Erythroblast (primary cell): ENCODE results near the gene VARS1.

Experiments used
- DNase-seq, 2 experiments: peaks; one replicate each; lab custom pipeline; 2025; lab: John Stamatoyannopoulos, UW
- GATA1 ChIP-seq: IDR thresholded peaks from 2 replicates; pipeline ENCODE4 v1.6.1; 2011; ENCODE audit warnings: low read depth, mild to moderate bottlenecking, control low read depth, low read length, moderate library complexity
- POLR2A ChIP-seq: IDR thresholded peaks from 2 replicates; pipeline ENCODE4 v1.6.1; 2011; ENCODE audit warnings: mild to moderate bottlenecking, low read length

The VARS1 gene

DNA sequence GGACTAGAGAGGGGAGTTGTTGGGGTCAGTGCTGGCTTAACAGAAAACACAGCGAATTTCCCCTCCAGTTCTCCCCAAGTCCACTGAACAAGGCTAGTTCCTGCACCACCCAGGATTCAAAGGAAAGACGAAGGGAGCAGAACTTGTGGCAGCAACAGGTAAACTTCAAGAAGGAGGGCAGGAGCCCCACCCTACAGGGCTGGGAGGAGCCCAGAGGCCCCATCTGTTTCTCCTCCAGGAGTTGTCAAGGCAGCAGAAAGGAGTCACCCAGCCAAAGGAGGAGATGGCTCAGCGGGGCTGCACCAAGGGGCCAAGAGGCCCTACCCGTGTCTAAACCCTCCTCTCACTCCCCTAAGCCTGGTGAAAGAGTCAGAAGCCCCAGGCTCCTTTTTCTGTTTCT, 31.4 kb downstream of the VARS1 start:
- no peak for TF ChIP-seq GATA1
- no peak for TF ChIP-seq POLR2A
- DNase-seq: no peak

DNA sequence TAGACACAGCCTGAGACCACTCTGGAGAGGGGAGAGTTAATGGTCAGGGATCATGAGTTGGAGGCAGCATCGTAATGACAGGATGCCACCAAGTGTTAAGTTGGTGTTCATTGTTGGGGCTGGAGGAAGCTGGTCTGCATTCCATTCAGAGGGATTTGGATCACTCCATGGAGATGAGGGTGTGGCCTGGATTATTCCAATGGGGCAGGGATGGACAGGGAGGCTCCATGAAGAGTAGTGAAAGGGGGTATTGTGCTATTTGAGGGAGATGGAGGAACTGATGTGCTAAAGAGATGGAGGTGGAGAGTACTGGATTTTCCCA, 32.0 kb downstream of the VARS1 start:
- no peak for TF ChIP-seq GATA1
- TF ChIP-seq POLR2A: no peak
- no peak for DNase-seq

DNA sequence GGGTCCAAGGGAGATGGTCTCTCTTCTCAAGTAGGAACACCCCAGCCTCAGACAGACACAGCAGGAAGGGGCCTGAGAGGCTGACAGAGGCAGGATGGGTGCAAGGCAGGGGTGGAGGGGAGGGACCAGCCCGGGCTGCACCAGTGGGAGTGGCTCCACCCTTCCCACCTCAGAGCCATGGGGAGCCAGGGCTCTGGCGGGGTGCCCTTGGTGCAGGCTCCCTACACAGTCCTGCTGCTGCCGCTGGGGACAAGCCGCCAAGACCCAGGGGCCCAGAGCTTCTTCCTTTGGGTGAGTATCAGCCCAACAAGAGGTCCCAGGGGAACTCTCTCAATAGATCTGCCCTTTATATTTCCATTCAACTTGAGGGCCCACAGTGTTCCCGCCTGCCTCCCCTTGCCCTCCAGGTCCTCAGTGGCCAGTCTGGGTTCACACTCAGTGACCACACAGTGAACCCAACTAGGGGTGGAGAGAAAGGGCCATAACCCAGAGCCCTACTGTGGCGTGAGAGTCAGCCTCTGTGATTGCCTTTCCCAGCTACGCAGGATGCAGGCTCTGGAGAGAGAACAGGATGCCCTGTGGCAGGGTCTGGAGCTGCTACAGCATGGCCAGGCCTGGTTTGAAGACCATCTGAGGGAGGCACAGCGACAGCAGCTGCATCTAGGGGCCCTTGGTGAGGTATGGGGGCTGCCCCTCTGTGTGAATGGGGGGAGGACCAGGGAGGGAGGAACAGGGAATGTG, 32.5 kb downstream of the VARS1 start:
- TF ChIP-seq POLR2A: no peak
- no peak for TF ChIP-seq GATA1
- no peak for DNase-seq

DNA sequence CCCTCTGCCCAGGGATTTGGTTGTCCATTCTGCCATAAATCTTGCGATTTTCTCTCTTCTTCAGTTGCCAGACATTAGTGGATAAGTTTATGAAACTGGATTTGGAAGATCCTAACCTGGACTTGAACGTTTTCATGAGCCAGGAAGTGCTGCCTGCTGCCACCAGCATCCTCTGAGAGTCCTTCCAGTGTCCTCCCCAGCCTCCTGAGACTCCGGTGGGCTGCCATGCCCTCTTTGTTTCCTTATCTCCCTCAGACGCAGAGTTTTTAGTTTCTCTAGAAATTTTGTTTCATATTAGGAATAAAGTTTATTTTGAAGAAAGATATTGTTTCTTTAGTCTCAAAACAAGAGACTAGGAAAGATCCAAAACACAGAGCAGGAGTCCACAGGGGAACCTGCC, 33.2 kb downstream of the VARS1 start, which contains the start of gene SAPCD1:
SAPCD1 (plus strand) TSS at position 301 of the 400 bp plus-strand sequence. CDS start 399 bp downstream, outside the sequence.
- no peak for DNase-seq
- TF ChIP-seq GATA1: no peak
- no peak for TF ChIP-seq POLR2A

DNA sequence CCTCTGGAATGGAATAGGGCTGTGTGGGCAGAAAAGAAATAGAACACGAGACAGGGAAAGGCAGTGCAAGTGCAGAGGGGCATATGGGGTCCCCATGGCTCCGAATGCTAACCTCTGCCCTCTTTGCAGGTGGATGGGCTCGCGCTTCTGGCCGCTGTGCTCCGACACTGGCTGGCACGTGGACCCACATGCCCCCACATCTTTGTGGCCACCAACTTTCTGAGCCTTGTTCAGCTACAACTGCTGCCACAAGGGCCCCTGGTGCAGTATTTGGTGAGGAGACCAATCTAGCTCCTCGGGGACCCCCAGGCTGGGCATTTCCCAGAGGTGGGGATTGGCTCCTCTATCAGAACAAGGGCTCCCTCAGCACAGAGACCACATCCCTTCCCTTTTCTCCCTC, 34.2 kb downstream of the VARS1 start:
- TF ChIP-seq POLR2A (no peak), GATA1 (no peak)
- DNase-seq: no peak

DNA sequence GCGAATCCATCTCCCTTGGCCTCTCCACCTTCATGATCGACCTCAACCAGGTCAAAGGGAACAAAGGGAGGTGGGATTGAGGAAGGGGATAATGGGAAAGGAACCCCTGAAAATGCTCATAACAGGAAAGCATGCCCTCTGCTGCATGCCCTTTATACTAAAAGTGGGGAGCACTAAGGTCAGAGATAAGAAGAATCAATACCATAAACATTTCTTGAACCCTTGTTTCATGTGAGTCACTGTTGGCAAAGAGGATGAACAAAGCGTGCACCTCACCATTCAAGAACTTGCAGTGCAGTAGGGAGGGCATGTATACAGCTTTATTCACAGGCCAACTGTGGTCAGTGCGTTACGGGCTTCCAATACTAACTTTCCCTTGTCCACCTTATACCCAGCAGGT, 34.8 kb downstream of the VARS1 start:
- TF ChIP-seq GATA1 (no peak), POLR2A (no peak)
- no peak for DNase-seq

DNA sequence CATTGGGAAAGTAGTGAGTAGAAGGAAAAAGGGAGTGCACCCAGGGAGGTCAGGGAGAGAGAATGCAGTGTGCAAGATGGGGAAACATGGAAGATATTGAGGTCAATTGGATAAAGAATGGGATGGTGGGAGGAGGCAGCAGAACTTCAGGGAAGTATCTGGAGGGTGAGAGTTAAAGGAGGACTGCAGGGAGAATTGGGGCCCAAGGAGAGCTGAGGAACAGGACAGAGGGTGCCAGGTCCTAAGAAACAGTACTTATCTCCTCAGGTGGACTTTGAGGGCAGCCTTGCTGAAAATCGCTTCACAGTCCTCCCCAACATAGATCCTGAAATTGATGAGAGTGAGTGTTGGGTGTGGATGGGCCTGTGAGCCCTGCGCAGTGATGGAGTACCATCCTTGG, 37.3 kb downstream of the VARS1 start:
- no peak for DNase-seq
- TF ChIP-seq POLR2A: no peak
- TF ChIP-seq GATA1: no peak

DNA sequence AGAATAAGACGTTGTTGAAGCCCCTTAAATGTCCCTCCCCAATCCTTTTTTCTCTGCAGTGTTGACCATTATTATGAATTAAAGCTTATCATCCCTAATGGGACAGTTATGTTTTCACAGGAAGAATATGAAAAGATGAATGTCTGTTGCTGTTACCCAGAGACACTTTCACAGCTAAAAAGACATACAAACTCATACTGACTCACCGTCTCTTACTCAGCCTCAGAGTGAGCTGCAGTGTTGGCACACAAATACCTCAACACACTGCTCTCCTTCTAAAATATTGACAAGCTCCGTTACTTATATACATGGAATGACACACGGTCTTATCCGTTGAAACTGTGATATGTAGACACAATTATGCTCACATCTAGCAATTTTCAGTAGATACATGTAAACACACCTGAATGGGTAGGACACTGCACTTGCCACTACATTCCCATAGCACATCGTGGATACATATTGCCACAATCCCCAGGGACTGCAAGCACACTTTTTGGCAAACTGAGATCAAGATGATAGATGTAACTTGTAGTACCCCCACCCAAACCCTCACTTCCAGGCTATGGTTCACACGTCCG, 42.7 kb downstream of the VARS1 start:
- TF ChIP-seq GATA1 (no peak), POLR2A (no peak)
- DNase-seq: no peak

DNA sequence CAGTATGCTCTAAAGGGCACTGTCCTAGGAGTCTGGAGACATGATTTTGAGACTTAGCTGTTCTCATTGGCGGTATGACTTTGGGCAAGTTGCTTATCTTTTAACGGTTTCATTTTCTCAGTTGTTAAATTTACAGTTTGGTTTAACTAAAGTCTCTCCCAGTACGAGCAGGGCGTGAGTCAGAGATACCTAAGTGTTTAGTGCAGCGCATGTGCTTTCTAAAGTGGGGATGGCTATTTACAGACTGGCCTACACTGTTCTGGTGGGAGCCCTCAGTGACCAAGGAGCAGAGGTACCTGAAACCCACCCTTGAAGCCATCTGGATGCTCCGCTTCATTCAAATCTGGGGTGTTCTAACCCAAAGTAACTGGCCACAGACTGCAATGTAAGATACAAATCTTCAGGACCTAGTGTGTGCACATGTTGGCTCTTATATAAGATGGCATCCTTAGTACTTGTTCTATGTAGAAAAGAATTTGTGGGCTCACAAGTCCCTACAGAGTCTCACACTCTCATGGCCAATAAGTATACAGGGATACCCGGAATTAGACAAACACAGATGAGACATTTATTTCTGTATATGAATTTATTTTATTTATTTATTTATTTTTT, 45.0 kb downstream of the VARS1 start:
- no peak for DNase-seq
- TF ChIP-seq POLR2A (no peak), GATA1 (no peak)

DNA sequence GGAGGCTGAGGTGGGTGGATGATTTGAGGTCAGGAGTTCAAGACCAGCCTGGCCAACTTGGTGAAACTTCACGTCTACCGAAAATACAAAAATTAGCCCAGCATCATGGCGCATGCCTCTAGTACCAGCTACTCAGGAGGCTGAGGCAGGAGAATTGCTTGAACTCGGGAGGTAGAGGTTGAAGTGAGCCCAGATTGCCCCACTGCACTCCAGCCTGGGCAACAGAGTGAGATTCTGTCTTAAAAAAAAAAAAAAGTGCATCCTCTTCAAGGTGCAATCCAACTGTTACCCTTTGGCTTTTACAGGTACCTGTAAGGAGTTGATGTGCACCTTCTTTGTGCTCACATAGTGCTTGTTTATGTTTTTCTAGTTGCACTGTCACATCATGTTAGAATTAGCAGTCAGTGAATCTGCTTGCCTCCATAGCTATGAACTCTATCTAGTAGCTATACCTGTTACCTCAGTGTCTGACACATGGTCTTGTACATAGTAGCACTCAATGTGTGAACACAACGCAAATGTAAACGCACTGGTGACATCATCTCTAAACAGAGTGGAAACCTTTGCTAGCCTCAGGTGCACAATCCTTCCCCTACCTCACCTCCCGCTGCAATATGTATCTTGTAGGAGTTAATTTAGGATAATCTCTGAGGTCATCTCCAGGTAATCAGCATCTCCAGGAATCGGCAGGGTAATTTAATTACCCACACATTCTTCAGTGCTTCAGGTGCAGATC, 46.1 kb downstream of the VARS1 start:
- no peak for TF ChIP-seq GATA1
- TF ChIP-seq POLR2A: no peak
- no peak for DNase-seq
